Endothelial cell of hepatic sinusoid (primary cell): ENCODE data around the gene HAUS7.

Source experiments
- in situ Hi-C: cut with HindIII; loops from 2 replicates; pipeline ENCODE4 v1.10.0; 2017; ENCODE audit warnings: low sequenced_read_pairs

The HAUS7 gene

GRCh38 chrX:153477901-153478300 is 7.5 kb upstream of the HAUS7 start:
- in situ Hi-C loops, result loop anchor here (5.0 kb wide), 1 partner anchor 59 kb away; no protein-coding TSS in a partner anchor

- in situ Hi-C loops, result loop anchor here (5.0 kb wide), 1 partner anchor 60 kb away; no protein-coding TSS in a partner anchor
Observed at GRCh38 chrX:153477364-153477857, 7.0 kb upstream of the HAUS7 start.

- in situ Hi-C loops, result loop anchor here (5.0 kb wide), 1 partner anchor 60 kb away; no protein-coding TSS in a partner anchor
Observed at GRCh38 chrX:153476666-153477363, 6.4 kb upstream of the HAUS7 start.

- in situ Hi-C loops, result loop anchor here (5.0 kb wide), 1 partner anchor 61 kb away; no protein-coding TSS in a partner anchor
Observed at GRCh38 chrX:153475751-153476281, 5.4 kb upstream of the HAUS7 start.

GRCh38 chrX:153475271-153475670 is 4.9 kb upstream of the HAUS7 start:
- in situ Hi-C loops, result loop anchor here (5.0 kb wide), 1 partner anchor 62 kb away; no protein-coding TSS in a partner anchor

- in situ Hi-C loops, result loop anchor here (5.0 kb wide), 2 partner anchors 63 to 103 kb away; no protein-coding TSS in a partner anchor
Observed at GRCh38 chrX:153474718-153475117, 4.3 kb upstream of the HAUS7 start.

- in situ Hi-C loops, result loop anchor here (5.0 kb wide), 1 partner anchor 103 kb away; no protein-coding TSS in a partner anchor
Observed at GRCh38 chrX:153474266-153474665, 3.9 kb upstream of the HAUS7 start.

- in situ Hi-C loops, result loop anchor here (5.0 kb wide), 1 partner anchor 104 kb away; no protein-coding TSS in a partner anchor
Observed at GRCh38 chrX:153473126-153473525, 2.8 kb upstream of the HAUS7 start.

- in situ Hi-C loops, result loop anchor here (5.0 kb wide), 1 partner anchor 106 kb away; no protein-coding TSS in a partner anchor
Observed at GRCh38 chrX:153471663-153472280, 1.4 kb upstream of the HAUS7 start.

GRCh38 chrX:153469811-153470410 is 465 bp downstream of the HAUS7 start:
- in situ Hi-C loops, result loop anchor here (5.0 kb wide), 1 partner anchor 107 kb away; no protein-coding TSS in a partner anchor

- in situ Hi-C loops, result no loop called here
Observed at GRCh38 chrX:153468008-153468580, 2.3 kb downstream of the HAUS7 start.

GRCh38 chrX:153465691-153466380 is 4.5 kb downstream of the HAUS7 start:
- in situ Hi-C loops, result no loop called here

- in situ Hi-C loops, result no loop called here
Observed at GRCh38 chrX:153464116-153464515, 6.3 kb downstream of the HAUS7 start.

- in situ Hi-C loops, result no loop called here
Observed at GRCh38 chrX:153463556-153463955, 6.8 kb downstream of the HAUS7 start.

GRCh38 chrX:153463031-153463430 is 7.3 kb downstream of the HAUS7 start:
- in situ Hi-C loops, result no loop called here

GRCh38 chrX:153462291-153462690 is 8.1 kb downstream of the HAUS7 start:
- in situ Hi-C loops, result no loop called here

GRCh38 chrX:153460826-153461225 is 9.6 kb downstream of the HAUS7 start:
- in situ Hi-C loops, result no loop called here

GRCh38 chrX:153459986-153460385 is 10.4 kb downstream of the HAUS7 start:
- in situ Hi-C loops, result no loop called here

- in situ Hi-C loops, result no loop called here
Observed at GRCh38 chrX:153458476-153458875, 11.9 kb downstream of the HAUS7 start.

- in situ Hi-C loops, result no loop called here
Observed at GRCh38 chrX:153457827-153458466, 12.4 kb downstream of the HAUS7 start.
